ENCODE results near the gene ZSWIM4. TPM values are rescaled to one million over a fixed set of nuclear protein-coding genes. Genes with fewer than 3 reads are reported as not detected.
A peak's percentile ranks its signal among the peaks of the same experiment; 100 is the strongest.

Gene ZSWIM4
- total and polyA plus RNA-seq, 10 donors = 1.5 to 14.8 (median 7.7) TPM

DNA sequence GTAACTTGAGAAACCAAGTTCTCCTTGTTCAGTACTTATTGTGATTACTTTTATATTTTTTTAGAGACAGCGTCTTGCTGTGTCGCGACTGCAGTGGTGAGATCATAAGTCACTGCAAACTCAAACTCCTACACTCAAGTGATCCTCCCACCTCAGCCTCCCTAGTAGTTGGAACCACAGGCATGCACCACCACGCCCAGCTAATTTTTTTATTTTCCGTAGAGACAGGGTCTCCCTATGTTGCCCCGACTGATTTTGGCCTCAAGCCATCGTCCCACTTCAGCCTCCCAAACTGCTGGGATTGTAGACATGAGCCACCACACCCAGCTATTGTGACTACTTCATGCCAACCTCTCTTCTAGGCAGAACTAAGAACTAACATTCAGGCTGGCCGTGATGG lies 12.7 kb upstream of the ZSWIM4 start:
- Histone ChIP-seq H3K4me1 (peaks cover 9 to 58% (median 32%) of the 10 kb centered on the region in 6 donors), H3K27me3 (replicated peaks in 1 of 7) (no peaks in the 10 kb centered on the region), H3K27ac (no peak overlapping the region), H3K4me3 (no peak overlapping the region), H3K36me3 (peaks cover 2 to 24% (median 20%) of the 10 kb centered on the region in 6 donors), H3K9me3 (no peaks in the 10 kb centered on the region)
- WGBS, 5 donors = 79 to 89% (median 80%) methylated on average over 8 of the region's 8 CpGs
- no peak for DNase-seq
- TF ChIP-seq POLR2AphosphoS5 (IDR thresholded peaks at IDR 0.05) = no peak
- TF ChIP-seq POLR2A (IDR thresholded peaks at IDR 0.05) = no peak
- TF ChIP-seq, protein P1, sequence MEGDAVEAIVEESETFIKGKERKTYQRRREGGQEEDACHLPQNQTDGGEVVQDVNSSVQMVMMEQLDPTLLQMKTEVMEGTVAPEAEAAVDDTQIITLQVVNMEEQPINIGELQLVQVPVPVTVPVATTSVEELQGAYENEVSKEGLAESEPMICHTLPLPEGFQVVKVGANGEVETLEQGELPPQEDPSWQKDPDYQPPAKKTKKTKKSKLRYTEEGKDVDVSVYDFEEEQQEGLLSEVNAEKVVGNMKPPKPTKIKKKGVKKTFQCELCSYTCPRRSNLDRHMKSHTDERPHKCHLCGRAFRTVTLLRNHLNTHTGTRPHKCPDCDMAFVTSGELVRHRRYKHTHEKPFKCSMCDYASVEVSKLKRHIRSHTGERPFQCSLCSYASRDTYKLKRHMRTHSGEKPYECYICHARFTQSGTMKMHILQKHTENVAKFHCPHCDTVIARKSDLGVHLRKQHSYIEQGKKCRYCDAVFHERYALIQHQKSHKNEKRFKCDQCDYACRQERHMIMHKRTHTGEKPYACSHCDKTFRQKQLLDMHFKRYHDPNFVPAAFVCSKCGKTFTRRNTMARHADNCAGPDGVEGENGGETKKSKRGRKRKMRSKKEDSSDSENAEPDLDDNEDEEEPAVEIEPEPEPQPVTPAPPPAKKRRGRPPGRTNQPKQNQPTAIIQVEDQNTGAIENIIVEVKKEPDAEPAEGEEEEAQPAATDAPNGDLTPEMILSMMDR (IDR thresholded peaks at IDR 0.05 in 8 of 11, conservative IDR thresholded peaks at IDR 0.05 in 3 of 11) = no peak
- intact Hi-C loops (cut with DNase I; ENCODE audit: low total_unique reads) = no loop called here

DNA sequence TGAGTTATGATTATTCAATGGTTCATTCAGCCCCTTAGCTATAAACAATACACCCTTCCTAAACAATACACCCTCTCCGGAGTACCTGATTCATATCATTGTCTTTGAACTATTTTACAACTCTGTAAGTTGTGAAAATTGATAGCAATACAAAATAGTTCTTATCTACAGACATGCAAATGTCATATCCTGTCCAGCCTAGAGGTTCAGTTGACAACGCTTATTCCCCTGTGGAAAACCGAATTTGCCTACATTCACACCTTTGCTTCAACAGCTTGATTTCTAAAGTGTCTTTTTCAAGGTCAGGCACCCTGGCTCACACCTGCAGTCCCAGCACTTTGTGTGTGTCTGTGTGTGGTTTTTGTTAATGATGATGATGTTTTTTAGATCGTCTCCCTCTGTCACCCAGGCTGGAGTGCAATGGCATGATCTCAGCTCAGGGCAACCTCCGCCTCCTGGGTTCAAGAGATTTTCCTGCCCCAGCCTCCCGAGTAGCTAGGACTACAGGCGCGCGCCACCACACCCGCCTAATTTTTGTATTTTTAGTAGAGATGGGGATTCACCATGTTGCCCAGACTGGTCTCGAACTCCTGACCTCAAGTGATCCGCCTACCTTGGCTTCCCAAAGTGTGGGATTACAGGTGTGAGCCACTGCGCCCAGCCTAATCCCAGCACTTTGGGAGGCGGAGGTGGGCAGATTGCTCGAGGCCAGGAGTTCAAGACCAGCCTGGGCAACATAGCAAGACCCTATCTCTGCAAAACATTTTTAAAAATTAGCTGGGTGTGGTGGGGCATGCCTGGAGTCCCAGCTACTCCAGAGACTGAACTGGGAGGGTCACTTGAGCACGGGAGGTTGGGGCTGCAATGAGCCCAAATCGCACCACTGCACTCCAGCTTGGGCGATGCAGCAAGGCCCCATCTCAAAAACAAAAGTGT lies 11.4 kb upstream of the ZSWIM4 start:
- Histone ChIP-seq H3K9me3 (no peaks in the 10 kb centered on the region), H3K27ac (no peak overlapping the region), H3K4me1 (peaks cover 17 to 70% (median 45%) of the 10 kb centered on the region in 6 donors), H3K27me3 (replicated peaks in 1 of 7) (no peaks in the 10 kb centered on the region), H3K4me3 (no peak overlapping the region), H3K36me3 (peaks cover 2 to 11% (median 7%) of the 10 kb centered on the region in 6 donors)
- WGBS, 5 donors = 70 to 83% (median 78%) methylated on average over 18 of the region's 18 CpGs
- intact Hi-C loops (cut with DNase I; ENCODE audit: low total_unique reads) = loop anchor here (2.0 kb wide), 1 partner anchor 79 kb away; no protein-coding TSS in a partner anchor
- no peak for DNase-seq
- TF ChIP-seq, protein P1 (IDR thresholded peaks at IDR 0.05 in 8 of 11, conservative IDR thresholded peaks at IDR 0.05 in 3 of 11) = no peak
- TF ChIP-seq POLR2A (IDR thresholded peaks at IDR 0.05) (no peak), POLR2AphosphoS5 (IDR thresholded peaks at IDR 0.05) (no peak)

DNA sequence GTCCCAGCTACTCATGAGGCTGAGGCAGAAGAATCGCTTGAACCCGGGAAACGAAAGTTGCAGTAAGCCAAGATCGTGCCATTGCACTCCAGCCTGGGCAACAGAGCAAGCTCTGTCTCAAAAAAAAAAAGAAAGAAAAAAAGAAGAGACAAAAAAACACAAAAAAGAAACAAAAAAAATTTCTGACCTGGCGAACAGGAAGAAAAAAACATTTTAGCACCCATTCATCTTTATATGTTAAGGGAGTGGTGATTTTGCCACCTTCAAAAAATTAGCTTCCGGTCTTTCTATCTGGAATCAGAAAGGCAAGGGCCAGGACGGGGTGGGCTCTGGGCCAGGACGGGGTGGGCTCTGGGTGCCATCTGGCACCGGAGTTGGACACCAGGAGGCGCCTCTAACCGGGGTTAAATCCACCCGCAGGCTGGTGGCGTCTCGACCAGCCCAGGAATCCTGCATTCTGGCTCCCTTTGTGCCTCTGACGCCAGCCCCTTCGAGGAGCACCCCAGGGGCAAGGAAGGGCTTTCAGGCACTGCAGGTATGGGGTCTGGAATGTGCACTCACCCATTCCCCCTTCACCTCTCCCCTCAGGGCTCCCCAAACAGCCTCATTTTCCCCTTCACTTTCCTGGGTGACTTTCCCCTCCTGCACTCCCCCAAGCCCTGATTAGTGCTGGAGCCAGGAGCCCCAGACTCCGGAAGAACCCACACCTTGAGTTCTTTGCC lies 10.4 kb upstream of the ZSWIM4 start:
- Histone ChIP-seq H3K27ac (peak overlapping the region in 2 of 8 donors; percentile 34 to 51), H3K36me3 (peaks cover 0 to under 1% (median 0%) of the 10 kb centered on the region in 6 donors), H3K9me3 (no peaks in the 10 kb centered on the region), H3K27me3 (replicated peaks in 1 of 7) (no peaks in the 10 kb centered on the region), H3K4me1 (peaks cover 26 to 80% (median 56%) of the 10 kb centered on the region in 6 donors), H3K4me3 (peak overlapping the region in 1 of 8 donors; percentile 35)
- DNase-seq = peak; percentile 91
- intact Hi-C loops (cut with DNase I; ENCODE audit: low total_unique reads) = loop anchor here (2.0 kb wide), 1 partner anchor 78 kb away; no protein-coding TSS in a partner anchor
- 20 to 29% (median 24%) methylated on average over 17 of the region's 17 CpGs for WGBS, 5 donors
- no peak for TF ChIP-seq POLR2A (IDR thresholded peaks at IDR 0.05)
- TF ChIP-seq POLR2AphosphoS5 (IDR thresholded peaks at IDR 0.05) = peak; percentile 25 to 58 (median 53)
- TF ChIP-seq, protein P1 (IDR thresholded peaks at IDR 0.05 in 8 of 11, conservative IDR thresholded peaks at IDR 0.05 in 3 of 11) = peak; percentile 55 to 88 (median 77)

All from spleen (tissue), 11 donors.